Measurements from ENCODE around the gene MYO5B. TPM values are rescaled to one million over a fixed set of nuclear protein-coding genes. Genes with fewer than 3 reads are reported as not detected.

The MYO5B gene
- total and polyA plus RNA-seq, 7 experiments from 2014 or later: 0.02 to 0.04 TPM; not detected in 5

GRCh38 chr18:50073319-50073718 lies 121.6 kb downstream of the MYO5B start:
- Mint-ChIP-seq H3K27me3 (peaks cover 0 to 20% (median 10%) of the 10 kb centered on the region in 5 donors), H3K9me3 (no peaks in the 10 kb centered on the region), H3K4me1 (peaks cover 0 to 7% (median 4%) of the 10 kb centered on the region in 7 donors), H3K27ac (peak overlapping the region in 1 of 9 donors; percentile 27), H3K36me3 (no peaks in the 10 kb centered on the region), H3K4me3 (no peak overlapping the region)
- no peak for ATAC-seq
- H3K9me3 ChIP-seq (ENCODE audit: control insufficient read depth in 2 of 3, low read length in 3 of 3): no peaks in the 10 kb centered on the region
- intact Hi-C loops (cut with micrococcal nuclease): no loop called here
- no peak for DNase-seq
- no peak overlapping the region for H3K27ac ChIP-seq (ENCODE audit: low read depth, low read length)
- ChIA-PET CTCF (no interaction called here), POLR2A (no interaction called here)
- no peaks in the 10 kb centered on the region for H3K36me3 ChIP-seq (ENCODE audit: control insufficient read depth in 2 of 3, insufficient read depth in 3 of 3, low read length in 3 of 3)
- H3K4me1 ChIP-seq (ENCODE audit: control insufficient read depth in 2 of 2, insufficient read depth in 2 of 2, low read length in 2 of 2): peaks cover 0 to 4% of the 10 kb centered on the region in 2 donors
- H3K27me3 ChIP-seq (ENCODE audit: control insufficient read depth in 2 of 2, insufficient read depth in 2 of 2, low read length in 2 of 2): no peaks in the 10 kb centered on the region
- H3K4me3 ChIP-seq (ENCODE audit: low read length): no peak overlapping the region

DNA sequence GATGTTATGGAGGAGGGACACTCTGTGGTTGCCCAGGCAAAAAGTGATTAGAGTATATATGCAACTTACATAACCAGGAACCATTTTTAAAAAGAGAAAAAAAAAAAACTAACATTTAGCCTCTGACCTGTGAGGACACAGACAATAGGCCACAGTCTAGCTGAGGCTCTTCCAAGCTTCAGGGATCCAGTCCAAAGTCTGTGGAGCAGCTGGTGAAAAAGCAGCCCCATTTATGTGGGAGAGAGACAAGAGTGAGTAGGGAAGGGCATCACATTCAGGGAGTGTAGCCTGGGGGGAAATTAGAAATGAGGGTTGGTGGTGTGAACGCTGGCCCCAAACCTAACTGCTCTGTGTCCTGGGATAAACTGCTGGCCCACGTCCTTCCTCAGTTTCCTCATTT lies 122.8 kb downstream of the MYO5B start:
- POLR2A ChIA-PET: interaction anchor here (0.9 kb wide), 1 partner anchor 9 kb away, joined by 7 read pairs; no protein-coding TSS in a partner anchor
- Mint-ChIP-seq H3K27ac (peak overlapping the region in 1 of 9 donors; percentile 59), H3K4me1 (peaks cover 0 to 7% (median 4%) of the 10 kb centered on the region in 7 donors), H3K4me3 (no peak overlapping the region), H3K27me3 (peaks cover 0 to 20% (median 4%) of the 10 kb centered on the region in 5 donors), H3K36me3 (no peaks in the 10 kb centered on the region), H3K9me3 (no peaks in the 10 kb centered on the region)
- ATAC-seq: no peak
- peaks cover 0 to 4% of the 10 kb centered on the region in 2 donors for H3K4me1 ChIP-seq (ENCODE audit: control insufficient read depth in 2 of 2, insufficient read depth in 2 of 2, low read length in 2 of 2)
- no peaks in the 10 kb centered on the region for H3K9me3 ChIP-seq (ENCODE audit: control insufficient read depth in 2 of 3, low read length in 3 of 3)
- CTCF ChIA-PET: no interaction called here
- H3K27me3 ChIP-seq (ENCODE audit: control insufficient read depth in 2 of 2, insufficient read depth in 2 of 2, low read length in 2 of 2): no peaks in the 10 kb centered on the region
- no peak overlapping the region for H3K4me3 ChIP-seq (ENCODE audit: low read length)
- no peak for DNase-seq
- intact Hi-C loops (cut with micrococcal nuclease): no loop called here
- no peaks in the 10 kb centered on the region for H3K36me3 ChIP-seq (ENCODE audit: control insufficient read depth in 2 of 3, insufficient read depth in 3 of 3, low read length in 3 of 3)
- no peak overlapping the region for H3K27ac ChIP-seq (ENCODE audit: low read depth, low read length)

DNA sequence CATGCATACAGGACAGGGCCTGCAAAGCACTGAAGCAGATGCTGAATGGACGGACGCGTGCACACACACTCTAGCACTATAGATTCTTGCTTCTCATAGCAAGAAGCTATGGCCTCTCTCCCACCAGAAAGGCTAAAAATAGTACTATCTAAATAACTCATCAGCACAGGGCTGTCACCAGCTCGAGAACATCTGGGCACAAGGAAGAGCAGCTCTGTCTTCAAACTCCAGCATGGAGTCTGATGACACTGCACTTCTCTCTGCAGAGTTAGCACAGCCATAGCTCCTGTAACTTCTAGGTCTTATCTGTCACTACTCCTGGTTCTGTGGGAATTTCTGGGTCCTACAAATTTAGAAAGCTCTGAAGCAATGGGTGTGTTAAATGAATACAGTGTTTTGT lies 123.5 kb downstream of the MYO5B start:
- intact Hi-C loops (cut with micrococcal nuclease): no loop called here
- Mint-ChIP-seq H3K36me3 (no peaks in the 10 kb centered on the region), H3K27ac (no peak overlapping the region), H3K4me1 (peaks cover 0 to 7% (median 4%) of the 10 kb centered on the region in 7 donors), H3K27me3 (peaks cover 3 to 20% (median 4%) of the 10 kb centered on the region in 5 donors), H3K9me3 (no peaks in the 10 kb centered on the region), H3K4me3 (no peak overlapping the region)
- Histone ChIP-seq H3K27me3 (ENCODE audit: control insufficient read depth in 2 of 2, insufficient read depth in 2 of 2, low read length in 2 of 2) (no peaks in the 10 kb centered on the region), H3K4me1 (ENCODE audit: control insufficient read depth in 2 of 2, insufficient read depth in 2 of 2, low read length in 2 of 2) (peaks cover 0 to 4% of the 10 kb centered on the region in 2 donors), H3K9me3 (ENCODE audit: control insufficient read depth in 2 of 3, low read length in 3 of 3) (no peaks in the 10 kb centered on the region), H3K27ac (ENCODE audit: low read depth, low read length) (no peak overlapping the region), H3K4me3 (ENCODE audit: low read length) (no peak overlapping the region), H3K36me3 (ENCODE audit: control insufficient read depth in 2 of 3, insufficient read depth in 3 of 3, low read length in 3 of 3) (no peaks in the 10 kb centered on the region)
- ChIA-PET CTCF (no interaction called here), POLR2A (no interaction called here)
- ATAC-seq (no peak), DNase-seq (no peak)

- intact Hi-C loops (cut with micrococcal nuclease): no loop called here
- Histone ChIP-seq H3K4me1 (ENCODE audit: control insufficient read depth in 2 of 2, insufficient read depth in 2 of 2, low read length in 2 of 2) (no peaks in the 10 kb centered on the region), H3K36me3 (ENCODE audit: control insufficient read depth in 2 of 3, insufficient read depth in 3 of 3, low read length in 3 of 3) (no peaks in the 10 kb centered on the region), H3K27me3 (ENCODE audit: control insufficient read depth in 2 of 2, insufficient read depth in 2 of 2, low read length in 2 of 2) (no peaks in the 10 kb centered on the region), H3K27ac (ENCODE audit: low read depth, low read length) (no peak overlapping the region), H3K4me3 (ENCODE audit: low read length) (no peak overlapping the region), H3K9me3 (ENCODE audit: control insufficient read depth in 2 of 3, low read length in 3 of 3) (no peaks in the 10 kb centered on the region)
- peaks cover 0 to 1% (median 0%) of the 10 kb centered on the region in 7 donors for H3K4me1 Mint-ChIP-seq
- H3K27ac Mint-ChIP-seq: no peak overlapping the region
- ATAC-seq: no peak
- ChIA-PET CTCF (no interaction called here), POLR2A (no interaction called here)
- H3K27me3 Mint-ChIP-seq: peaks cover 4 to 18% (median 11%) of the 10 kb centered on the region in 5 donors
- H3K36me3 Mint-ChIP-seq: no peaks in the 10 kb centered on the region
- DNase-seq: no peak
- H3K4me3 Mint-ChIP-seq: no peak overlapping the region
- no peaks in the 10 kb centered on the region for H3K9me3 Mint-ChIP-seq
These were observed 125.5 kb downstream of the MYO5B start for GRCh38 chr18:50069422-50069821.

GRCh38 chr18:50065527-50065926 lies 129.4 kb downstream of the MYO5B start:
- Histone ChIP-seq H3K4me1 (ENCODE audit: control insufficient read depth in 2 of 2, insufficient read depth in 2 of 2, low read length in 2 of 2) (no peaks in the 10 kb centered on the region), H3K27me3 (ENCODE audit: control insufficient read depth in 2 of 2, insufficient read depth in 2 of 2, low read length in 2 of 2) (no peaks in the 10 kb centered on the region), H3K27ac (ENCODE audit: low read depth, low read length) (no peak overlapping the region), H3K9me3 (ENCODE audit: control insufficient read depth in 2 of 3, low read length in 3 of 3) (no peaks in the 10 kb centered on the region), H3K36me3 (ENCODE audit: control insufficient read depth in 2 of 3, insufficient read depth in 3 of 3, low read length in 3 of 3) (no peaks in the 10 kb centered on the region), H3K4me3 (ENCODE audit: low read length) (no peak overlapping the region)
- no peaks in the 10 kb centered on the region for H3K4me1 Mint-ChIP-seq
- no peaks in the 10 kb centered on the region for H3K9me3 Mint-ChIP-seq
- intact Hi-C loops (cut with micrococcal nuclease): no loop called here
- CTCF ChIA-PET: no interaction called here
- POLR2A ChIA-PET: no interaction called here
- H3K27ac Mint-ChIP-seq: no peak overlapping the region
- DNase-seq (no peak), ATAC-seq (no peak)
- H3K4me3 Mint-ChIP-seq: no peak overlapping the region
- peaks cover 12 to 28% (median 17%) of the 10 kb centered on the region in 5 donors for H3K27me3 Mint-ChIP-seq
- H3K36me3 Mint-ChIP-seq: no peaks in the 10 kb centered on the region

GRCh38 chr18:50065039-50065438 lies 129.9 kb downstream of the MYO5B start:
- Mint-ChIP-seq H3K36me3 (no peaks in the 10 kb centered on the region), H3K4me3 (no peak overlapping the region), H3K9me3 (no peaks in the 10 kb centered on the region), H3K27me3 (peaks cover 12 to 32% (median 20%) of the 10 kb centered on the region in 5 donors), H3K4me1 (no peaks in the 10 kb centered on the region), H3K27ac (no peak overlapping the region)
- ChIA-PET POLR2A (no interaction called here), CTCF (no interaction called here)
- DNase-seq (no peak), ATAC-seq (no peak)
- Histone ChIP-seq H3K27ac (ENCODE audit: low read depth, low read length) (no peak overlapping the region), H3K4me3 (ENCODE audit: low read length) (no peak overlapping the region), H3K4me1 (ENCODE audit: control insufficient read depth in 2 of 2, insufficient read depth in 2 of 2, low read length in 2 of 2) (no peaks in the 10 kb centered on the region), H3K27me3 (ENCODE audit: control insufficient read depth in 2 of 2, insufficient read depth in 2 of 2, low read length in 2 of 2) (no peaks in the 10 kb centered on the region), H3K36me3 (ENCODE audit: control insufficient read depth in 2 of 3, insufficient read depth in 3 of 3, low read length in 3 of 3) (no peaks in the 10 kb centered on the region), H3K9me3 (ENCODE audit: control insufficient read depth in 2 of 3, low read length in 3 of 3) (no peaks in the 10 kb centered on the region)
- intact Hi-C loops (cut with micrococcal nuclease): no loop called here

GRCh38 chr18:50061876-50062517 lies 132.9 kb downstream of the MYO5B start:
- H3K9me3 Mint-ChIP-seq: no peaks in the 10 kb centered on the region
- Histone ChIP-seq H3K9me3 (ENCODE audit: control insufficient read depth in 2 of 3, low read length in 3 of 3) (no peaks in the 10 kb centered on the region), H3K27ac (ENCODE audit: low read depth, low read length) (no peak overlapping the region), H3K27me3 (ENCODE audit: control insufficient read depth in 2 of 2, insufficient read depth in 2 of 2, low read length in 2 of 2) (no peaks in the 10 kb centered on the region), H3K4me3 (ENCODE audit: low read length) (no peak overlapping the region), H3K36me3 (ENCODE audit: control insufficient read depth in 2 of 3, insufficient read depth in 3 of 3, low read length in 3 of 3) (no peaks in the 10 kb centered on the region), H3K4me1 (ENCODE audit: control insufficient read depth in 2 of 2, insufficient read depth in 2 of 2, low read length in 2 of 2) (no peaks in the 10 kb centered on the region)
- no peaks in the 10 kb centered on the region for H3K36me3 Mint-ChIP-seq
- ChIA-PET CTCF (no interaction called here), POLR2A (no interaction called here)
- DNase-seq: no peak
- no peak for ATAC-seq
- no peak overlapping the region for H3K4me3 Mint-ChIP-seq
- peaks cover 12 to 42% (median 31%) of the 10 kb centered on the region in 5 donors for H3K27me3 Mint-ChIP-seq
- no peaks in the 10 kb centered on the region for H3K4me1 Mint-ChIP-seq
- intact Hi-C loops (cut with micrococcal nuclease): no loop called here
- no peak overlapping the region for H3K27ac Mint-ChIP-seq

All from naive thymus-derived CD4-positive, alpha-beta T cell (primary cell).